Lower leg skin (tissue), 4 donors: ENCODE results near the gene ABCA8. TPM values are rescaled to one million over a fixed set of nuclear protein-coding genes. Genes with fewer than 3 reads are reported as not detected.

Experiments
- DNase-seq, 2 donors: peaks; one replicate each; pipeline ENCODE4 v3.0.0-alpha.2; 2019; ENCODE audit warnings: low spot score in 2 of 2
- H3K4me3 ChIP-seq: fragments of 200-600 bp; sonication (generic); 2 replicates; pipeline ENCODE4 v1.5.1; 2017; ENCODE audit warnings: mild to moderate bottlenecking, low read depth; ENCODE audit not compliant: poor library complexity, severe bottlenecking
- POLR2A ChIP-seq, 2 donors: fragments of 450-650 bp; IDR thresholded peaks; one replicate each; pipeline ENCODE4 v1.6.1; 2016 to 2017; ENCODE audit warnings: antibody characterized with exemption in 2 of 2, mild to moderate bottlenecking in 1 of 2, moderate library complexity in 1 of 2
- WGBS, 2 donors: methylation state at CpG; one replicate each; pipeline ENCODE4 v1.1.5; 2018; 5-methylcytosine and 5-hydroxymethylcytosine counted together
- intact Hi-C: fragments of 100-400 bp; cut with DNase I; formaldehyde crosslinking; loops from one replicate; pipeline ENCODE4 v1.15.0; 2023; ENCODE audit warnings: low total_unique reads
- total RNA-seq, 4 donors: library from RNA; depleted of rRNA; stranded (reverse); fragments of >200 nt; gene quantifications; one replicate each; pipeline ENCODE4 v1.1.0, GENCODE V29; 2016
- TF ChIP-seq, protein P1 (sequence below), 3 donors: fragments of 450-650 bp; IDR thresholded peaks; one replicate each; pipeline ENCODE4 v1.5.1; 2016; ENCODE audit warnings: antibody characterized with exemption in 3 of 3, mild to moderate bottlenecking in 3 of 3, moderate library complexity in 2 of 3

Gene ABCA8
- total RNA-seq, 4 donors from 2014 or later, result 6.1 to 17.9 (median 13.9) TPM

- 79 to 90% methylated on average over 5 of the region's 5 CpGs for WGBS, 2 donors
- no peak for DNase-seq
- intact Hi-C loops, result no loop called here
- no peak overlapping the region for H3K4me3 ChIP-seq
- TF ChIP-seq, protein P1, sequence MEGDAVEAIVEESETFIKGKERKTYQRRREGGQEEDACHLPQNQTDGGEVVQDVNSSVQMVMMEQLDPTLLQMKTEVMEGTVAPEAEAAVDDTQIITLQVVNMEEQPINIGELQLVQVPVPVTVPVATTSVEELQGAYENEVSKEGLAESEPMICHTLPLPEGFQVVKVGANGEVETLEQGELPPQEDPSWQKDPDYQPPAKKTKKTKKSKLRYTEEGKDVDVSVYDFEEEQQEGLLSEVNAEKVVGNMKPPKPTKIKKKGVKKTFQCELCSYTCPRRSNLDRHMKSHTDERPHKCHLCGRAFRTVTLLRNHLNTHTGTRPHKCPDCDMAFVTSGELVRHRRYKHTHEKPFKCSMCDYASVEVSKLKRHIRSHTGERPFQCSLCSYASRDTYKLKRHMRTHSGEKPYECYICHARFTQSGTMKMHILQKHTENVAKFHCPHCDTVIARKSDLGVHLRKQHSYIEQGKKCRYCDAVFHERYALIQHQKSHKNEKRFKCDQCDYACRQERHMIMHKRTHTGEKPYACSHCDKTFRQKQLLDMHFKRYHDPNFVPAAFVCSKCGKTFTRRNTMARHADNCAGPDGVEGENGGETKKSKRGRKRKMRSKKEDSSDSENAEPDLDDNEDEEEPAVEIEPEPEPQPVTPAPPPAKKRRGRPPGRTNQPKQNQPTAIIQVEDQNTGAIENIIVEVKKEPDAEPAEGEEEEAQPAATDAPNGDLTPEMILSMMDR (IDR thresholded peaks at IDR 0.05), result no peak
- TF ChIP-seq POLR2A (IDR thresholded peaks at IDR 0.05), result no peak
Measured at GRCh38 chr17:68819465-68819864, 135.7 kb downstream of the ABCA8 start.

Other genes starting within 250 kb of the ABCA8 start
- 10 to 100 TPM in 1 of 4 donors, 1 to 10 TPM in 3; 4.5 to 10.3 (median 7.7) TPM for gene ABCA9, start 105.5 kb upstream of the ABCA8 start, total RNA-seq
- 10 to 100 TPM; 16.3 to 29.0 (median 16.8) TPM for gene ABCA6, start 186.5 kb upstream of the ABCA8 start, total RNA-seq